ENCODE results near the gene RBFOX2.

GRCh38 chr22:35882211-35883030 is 146.2 kb downstream of the RBFOX2 start:
- TF ChIP-seq EZH2 (IDR thresholded peaks at IDR 0.05) (no peak), POLR2AphosphoS5 (IDR thresholded peaks at IDR 0.05; ENCODE audit: borderline replicate concordance, low read depth, low read length) (no peak), FOXP2 (optimal IDR thresholded peaks at IDR 0.05; ENCODE audit: control extremely low read depth, extremely low read length, insufficient read depth) (no peak)

All from SK-N-MC (cell line).